ENCODE data around the gene CTNNBL1. TPM values are rescaled to one million over a fixed set of nuclear protein-coding genes. Genes with fewer than 3 reads are reported as not detected.

Gene CTNNBL1
- total RNA-seq, 3 donors from 2014 or later (not counting 1 experiment from before 2014, with no cell fraction given): 59.1 to 75.6 (median 67.6) TPM

- no peaks in the 10 kb centered on the region for H3K27me3 Mint-ChIP-seq (ENCODE audit: low read depth in 2 of 2)
- H3K27ac Mint-ChIP-seq: no peak overlapping the region
- Histone ChIP-seq H3K27ac (ENCODE audit: low read length) (no peak overlapping the region), H3K4me1 (ENCODE audit: control insufficient read depth, insufficient read depth, low read length) (no peaks in the 10 kb centered on the region), H3K27me3 (ENCODE audit: control insufficient read depth, insufficient read depth, low read length) (no peaks in the 10 kb centered on the region), H3K36me3 (ENCODE audit: control insufficient read depth, insufficient read depth, low read length) (no peaks in the 10 kb centered on the region), H3K9me3 (ENCODE audit: control insufficient read depth, insufficient read depth, low read length) (no peaks in the 10 kb centered on the region), H3K4me3 (ENCODE audit: low read length) (no peak overlapping the region)
- no peaks in the 10 kb centered on the region for H3K4me1 Mint-ChIP-seq
- no peak for TF ChIP-seq CTCF (IDR thresholded peaks at IDR 0.05)
- H3K36me3 Mint-ChIP-seq: no peaks in the 10 kb centered on the region
- DNase-seq (no peak), ATAC-seq (no peak)
- no peaks in the 10 kb centered on the region for H3K9me3 Mint-ChIP-seq
- H3K4me3 Mint-ChIP-seq: no peak overlapping the region
- intact Hi-C loops (cut with micrococcal nuclease): no loop called here
- WGBS (ENCODE audit: insufficient coverage): 86% methylated on average over 22 of the region's 22 CpGs
Observed at GRCh38 chr20:37881601-37882343, 187.9 kb downstream of the CTNNBL1 start.

GRCh38 chr20:37882961-37883712 lies 189.3 kb downstream of the CTNNBL1 start:
- no peaks in the 10 kb centered on the region for H3K27me3 ChIP-seq (ENCODE audit: control insufficient read depth, insufficient read depth, low read length)
- H3K27ac ChIP-seq (ENCODE audit: low read length): no peak overlapping the region
- H3K27me3 Mint-ChIP-seq (ENCODE audit: low read depth in 2 of 2): no peaks in the 10 kb centered on the region
- H3K4me3 ChIP-seq (ENCODE audit: low read length): no peak overlapping the region
- intact Hi-C loops (cut with micrococcal nuclease): no loop called here
- no peak overlapping the region for H3K27ac Mint-ChIP-seq
- DNase-seq (no peak), ATAC-seq (no peak)
- H3K9me3 ChIP-seq (ENCODE audit: control insufficient read depth, insufficient read depth, low read length): no peaks in the 10 kb centered on the region
- no peak overlapping the region for H3K4me3 Mint-ChIP-seq
- H3K4me1 ChIP-seq (ENCODE audit: control insufficient read depth, insufficient read depth, low read length): no peaks in the 10 kb centered on the region
- no peaks in the 10 kb centered on the region for H3K36me3 Mint-ChIP-seq
- no peaks in the 10 kb centered on the region for H3K9me3 Mint-ChIP-seq
- 88% methylated on average over 14 of the region's 16 CpGs for WGBS (ENCODE audit: insufficient coverage)
- H3K4me1 Mint-ChIP-seq: no peaks in the 10 kb centered on the region
- no peak for TF ChIP-seq CTCF (IDR thresholded peaks at IDR 0.05)
- H3K36me3 ChIP-seq (ENCODE audit: control insufficient read depth, insufficient read depth, low read length): no peaks in the 10 kb centered on the region

GRCh38 chr20:37885042-37885441 lies 191.2 kb downstream of the CTNNBL1 start:
- H3K4me3 ChIP-seq (ENCODE audit: low read length): no peak overlapping the region
- Mint-ChIP-seq H3K4me3 (no peak overlapping the region), H3K27ac (no peak overlapping the region), H3K9me3 (no peaks in the 10 kb centered on the region), H3K36me3 (no peaks in the 10 kb centered on the region), H3K4me1 (no peaks in the 10 kb centered on the region), H3K27me3 (ENCODE audit: low read depth in 2 of 2) (no peaks in the 10 kb centered on the region)
- DNase-seq: no peak
- no peak overlapping the region for H3K27ac ChIP-seq (ENCODE audit: low read length)
- no peaks in the 10 kb centered on the region for H3K4me1 ChIP-seq (ENCODE audit: control insufficient read depth, insufficient read depth, low read length)
- ATAC-seq: no peak
- WGBS (ENCODE audit: insufficient coverage): 85% methylated on average over 8 of the region's 8 CpGs
- no peaks in the 10 kb centered on the region for H3K27me3 ChIP-seq (ENCODE audit: control insufficient read depth, insufficient read depth, low read length)
- TF ChIP-seq CTCF (IDR thresholded peaks at IDR 0.05): no peak
- no peaks in the 10 kb centered on the region for H3K9me3 ChIP-seq (ENCODE audit: control insufficient read depth, insufficient read depth, low read length)
- intact Hi-C loops (cut with micrococcal nuclease): no loop called here
- no peaks in the 10 kb centered on the region for H3K36me3 ChIP-seq (ENCODE audit: control insufficient read depth, insufficient read depth, low read length)

Measured in natural killer cell (primary cell).